DMS114 treated with DMSO at 0.1 percent for 48 hours (cell line): Measurements from ENCODE around the gene ZFYVE16.
"Not testable (repeated sequence)": the region's sequence is repeated elsewhere in the genome, so short reads cannot be mapped to it uniquely, and the experiment has no call there.

ENCODE experiments used
- DNase-seq: peaks from one replicate; lab custom pipeline; 2025; ENCODE audit not compliant: unreplicated experiment; lab: John Stamatoyannopoulos, UW

Gene ZFYVE16

DNA sequence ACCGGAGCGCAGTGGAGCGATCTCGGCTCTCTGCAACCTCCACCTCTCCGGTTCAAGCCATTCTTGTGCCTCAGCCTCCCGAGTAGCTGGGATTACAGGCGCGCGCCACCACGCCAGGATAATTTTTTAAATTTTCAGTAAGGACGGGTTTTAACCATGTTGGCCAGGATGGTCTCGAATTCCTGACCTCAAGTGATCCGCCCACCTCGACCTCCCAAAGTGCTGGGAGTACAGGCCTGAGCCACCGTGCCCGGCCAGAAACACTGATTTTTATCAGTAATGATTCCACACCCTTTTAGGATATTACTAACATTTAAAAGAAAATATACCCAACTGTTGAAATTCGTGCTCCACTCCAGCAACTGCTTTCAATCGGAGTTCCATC lies 79.6 kb downstream of the ZFYVE16 start:
- DNase-seq, result no peak

DNA sequence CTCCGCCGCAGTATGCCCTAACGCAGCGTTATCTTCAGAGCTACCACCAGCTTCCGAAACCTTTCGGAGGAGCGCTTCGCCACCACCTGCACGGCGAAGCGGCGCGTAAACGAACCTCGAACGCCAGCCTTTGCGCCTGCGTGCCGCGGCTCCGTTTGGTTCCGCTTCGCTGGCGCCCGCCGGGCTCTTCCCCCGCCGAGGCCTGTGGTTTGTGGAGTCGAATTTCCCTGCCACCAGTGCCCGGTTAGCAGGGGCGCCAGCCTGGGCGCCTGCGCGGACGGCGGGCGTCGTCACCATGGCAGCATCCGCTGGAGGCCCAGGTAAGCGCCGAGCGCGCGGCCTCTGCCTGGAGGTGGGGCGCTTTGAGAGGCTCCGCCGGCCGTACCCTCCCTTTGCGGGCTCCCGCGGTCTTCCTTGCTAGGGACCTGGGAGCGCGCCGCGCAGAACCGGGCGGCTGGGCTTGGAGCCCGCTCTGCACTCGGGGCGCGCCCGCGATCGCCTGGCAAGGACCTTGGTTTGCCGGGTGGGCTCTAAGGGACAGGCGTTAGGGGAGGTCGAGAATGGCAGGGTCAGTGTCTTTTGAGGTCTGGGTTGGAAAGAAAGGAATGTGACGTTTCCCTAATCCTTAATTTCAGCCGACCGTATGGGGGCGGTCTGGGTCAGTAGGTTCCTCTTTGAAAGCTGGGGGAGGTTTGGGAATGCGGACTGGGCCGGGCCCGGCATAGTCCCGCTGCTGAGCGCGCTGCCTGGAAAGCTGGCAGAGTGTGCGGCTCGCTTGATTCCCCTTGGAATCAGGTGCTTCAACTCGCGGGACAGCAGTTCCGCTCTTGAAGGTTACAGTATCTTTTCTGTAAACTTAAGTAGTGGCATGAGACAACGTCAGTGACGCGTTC lies 80.2 kb downstream of the ZFYVE16 start, which contains the start of gene FAM151B:
TSS of gene FAM151B (plus strand) at position 272 of the 893 bp plus-strand sequence. CDS start at position 296, 24 bp downstream.
- peak; percentile 65 for DNase-seq

DNA sequence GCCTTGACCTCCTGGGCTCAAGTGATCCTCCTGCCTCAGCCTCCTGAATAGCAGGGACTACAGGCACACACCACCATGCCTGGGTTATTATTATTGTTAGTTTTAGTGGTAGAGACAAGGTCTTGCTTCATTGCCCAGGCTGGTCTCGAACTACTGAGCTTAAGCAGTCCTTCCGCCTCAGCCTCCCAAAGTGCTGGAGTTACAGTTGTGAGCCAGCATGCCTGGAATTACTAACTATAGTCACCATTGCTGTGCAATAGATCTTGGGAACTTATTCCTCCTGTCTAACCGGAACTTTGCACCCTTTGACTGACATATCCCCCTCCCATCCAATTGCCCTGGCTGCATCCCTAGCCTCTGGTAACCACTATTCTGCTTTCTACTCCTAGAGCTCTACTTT lies 83.4 kb downstream of the ZFYVE16 start:
- no peak for DNase-seq

DNA sequence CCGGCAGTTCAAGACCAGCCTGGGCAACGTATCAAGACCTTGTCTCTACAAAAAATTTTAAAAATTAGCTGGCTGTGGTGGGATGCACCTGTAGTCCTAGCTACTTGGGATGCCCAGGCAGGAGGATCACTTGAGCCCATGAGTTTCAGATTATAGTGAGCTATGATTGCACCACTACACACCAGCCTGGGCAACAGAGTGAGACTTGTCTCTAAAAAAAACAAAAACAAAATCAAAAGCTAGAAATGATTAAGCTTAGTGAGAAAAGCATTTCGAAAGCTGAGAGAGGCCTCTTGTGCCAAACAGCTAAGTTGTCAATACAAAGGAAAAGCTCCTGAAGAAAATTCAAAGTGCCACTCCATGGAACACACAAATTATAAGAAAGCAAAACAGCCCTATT lies 84.9 kb downstream of the ZFYVE16 start:
- DNase-seq, result no peak

DNA sequence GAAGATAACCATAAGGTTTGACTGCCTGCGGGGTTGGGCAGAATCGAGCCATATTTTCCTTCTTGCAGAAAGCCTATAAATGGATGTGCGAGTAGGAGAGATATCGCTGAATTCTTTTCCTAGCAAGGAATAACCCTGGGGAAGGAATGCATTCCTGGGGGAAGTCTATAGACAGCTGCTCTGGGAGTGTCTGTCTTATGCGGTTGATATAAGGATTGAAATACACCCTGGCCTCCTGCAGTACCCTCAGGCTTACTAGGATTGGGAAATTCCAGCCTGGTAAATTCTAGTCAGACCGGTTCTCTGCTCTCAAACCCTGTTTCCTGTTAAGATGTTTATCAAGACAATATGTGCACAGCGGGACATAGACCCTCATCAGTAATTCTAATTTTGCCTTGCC lies 85.6 kb downstream of the ZFYVE16 start:
- DNase-seq, result not testable (repeated sequence)

DNA sequence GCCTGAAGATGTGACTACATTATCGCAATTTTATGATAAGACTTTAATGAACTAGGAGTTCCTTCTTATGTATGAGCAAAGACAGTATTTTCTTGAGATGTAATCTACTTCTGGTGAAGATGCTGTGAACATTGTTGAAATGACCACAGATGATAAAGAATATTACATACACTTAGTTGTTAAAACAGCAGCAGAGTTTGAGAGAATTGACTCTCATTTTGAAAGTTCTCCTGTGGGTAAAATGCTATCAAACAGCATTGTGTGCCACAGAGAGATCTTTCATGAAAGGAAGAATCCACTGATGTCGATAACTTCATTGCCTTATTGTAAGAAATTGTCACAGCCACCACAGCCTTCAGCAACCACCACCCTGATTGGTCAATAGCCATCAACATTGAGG lies 88.0 kb downstream of the ZFYVE16 start:
- DNase-seq, result no peak

DNA sequence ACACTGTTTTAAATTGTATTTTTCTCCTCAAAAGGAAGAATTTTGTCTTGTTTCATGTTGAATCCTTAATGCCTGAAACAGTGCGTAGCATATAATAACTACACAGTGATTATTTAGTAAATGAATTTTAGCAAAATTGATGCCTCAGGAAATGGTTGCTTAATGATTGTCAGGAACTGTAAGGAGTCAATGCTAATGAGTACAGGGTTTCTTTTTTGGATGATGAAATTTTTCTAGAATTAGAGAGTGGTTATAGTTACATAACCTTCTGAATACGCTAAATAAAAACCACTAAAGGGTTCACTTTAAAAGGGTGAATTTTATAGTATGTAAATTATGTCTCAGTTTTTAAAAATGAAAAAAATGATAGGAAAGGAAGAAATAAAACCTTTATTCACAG lies 94.9 kb downstream of the ZFYVE16 start:
- no peak for DNase-seq

DNA sequence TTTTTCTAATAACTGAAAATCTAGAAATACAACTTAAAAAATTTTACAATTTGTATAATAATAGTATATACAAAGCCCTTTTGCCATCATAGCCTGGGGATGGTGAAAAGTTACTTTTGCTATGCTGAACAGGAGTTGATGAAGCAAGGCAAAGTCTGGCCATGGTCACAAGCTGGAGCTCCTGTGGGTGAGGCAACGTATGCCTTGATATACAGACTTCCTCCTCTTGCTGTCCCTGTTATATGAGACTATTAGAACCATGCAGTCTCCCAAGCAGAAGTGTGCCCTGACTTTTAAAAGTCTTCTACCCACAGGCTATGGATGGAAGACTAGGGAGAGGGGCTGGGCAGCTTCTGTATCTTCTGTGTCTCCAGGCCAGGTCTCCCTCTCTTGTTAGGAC lies 95.8 kb downstream of the ZFYVE16 start:
- no peak for DNase-seq

DNA sequence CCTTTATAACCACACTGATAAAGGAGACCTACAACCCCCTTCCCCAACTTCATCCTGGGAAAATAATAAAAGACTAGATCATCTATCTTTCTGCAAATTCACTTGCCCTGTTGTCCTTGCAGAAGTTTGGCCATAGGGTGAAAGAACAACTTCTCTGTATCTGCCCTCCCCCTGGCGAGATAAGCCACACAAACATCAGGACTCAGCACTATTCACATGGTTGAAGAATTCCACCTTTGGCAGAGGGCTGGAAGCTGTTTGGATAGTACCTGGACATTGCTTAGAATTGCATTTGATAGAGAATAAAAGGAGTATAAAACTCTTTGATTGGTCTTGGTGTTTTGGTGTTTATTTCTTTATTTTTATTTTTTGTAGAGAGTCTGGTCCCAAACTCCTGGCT lies 97.0 kb downstream of the ZFYVE16 start:
- DNase-seq, result no peak

DNA sequence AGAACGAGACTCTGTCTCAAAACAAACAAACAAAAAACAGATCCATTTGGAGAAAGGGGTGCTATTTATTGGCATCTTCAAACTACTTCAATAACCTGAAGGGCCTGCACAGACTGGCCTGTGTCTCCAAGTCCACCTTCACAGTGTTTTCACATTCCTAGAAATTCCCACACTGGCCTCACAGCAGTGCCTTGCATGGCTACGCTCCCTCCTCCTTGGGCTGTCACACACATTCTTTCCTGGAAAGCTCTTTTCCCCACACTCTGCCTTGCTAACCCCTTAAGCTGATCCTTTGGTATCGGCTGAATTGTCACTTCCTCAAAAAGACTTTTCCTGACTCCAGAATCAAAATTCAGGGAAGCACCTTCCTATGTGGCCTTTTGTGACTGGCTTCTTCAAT lies 99.8 kb downstream of the ZFYVE16 start:
- DNase-seq, result no peak

DNA sequence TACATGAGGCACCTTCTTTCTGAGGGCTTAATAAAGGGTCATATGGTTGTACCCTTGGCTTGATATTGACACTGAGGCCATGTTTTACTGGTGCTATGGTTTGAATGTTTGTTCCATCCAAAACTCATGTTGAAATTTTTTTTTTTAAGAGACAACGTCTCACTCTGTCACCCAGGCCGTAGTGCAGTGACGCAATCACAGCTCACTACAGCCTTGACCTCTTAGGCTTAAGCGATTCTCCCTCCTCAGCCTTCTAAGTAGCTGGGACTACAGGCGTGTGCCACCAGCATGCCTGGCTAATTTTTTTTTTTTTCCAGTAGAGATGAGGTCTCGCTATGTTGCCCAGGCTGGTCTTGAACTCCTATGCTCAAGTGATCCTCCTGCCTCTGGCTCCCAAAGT lies 101.0 kb downstream of the ZFYVE16 start:
- no peak for DNase-seq

DNA sequence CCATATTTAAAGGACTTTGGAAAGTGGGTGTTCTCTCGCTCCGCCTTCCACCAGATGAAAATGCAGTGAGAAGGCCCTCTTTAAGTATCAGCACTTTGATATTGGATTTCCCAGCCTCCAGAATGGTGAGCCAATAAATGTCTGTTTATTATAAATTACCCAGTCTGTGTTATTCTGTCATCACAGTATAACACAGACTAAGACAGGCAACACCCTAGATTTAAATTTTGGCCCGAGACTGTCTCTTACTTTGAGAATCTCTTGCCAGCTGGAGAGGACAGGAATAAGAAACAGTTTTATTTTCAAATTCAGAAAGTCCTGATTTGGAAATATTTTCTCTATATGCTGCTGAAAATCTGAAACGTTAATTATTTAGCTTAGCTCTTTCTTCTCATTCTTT lies 101.5 kb downstream of the ZFYVE16 start:
- DNase-seq, result no peak

DNA sequence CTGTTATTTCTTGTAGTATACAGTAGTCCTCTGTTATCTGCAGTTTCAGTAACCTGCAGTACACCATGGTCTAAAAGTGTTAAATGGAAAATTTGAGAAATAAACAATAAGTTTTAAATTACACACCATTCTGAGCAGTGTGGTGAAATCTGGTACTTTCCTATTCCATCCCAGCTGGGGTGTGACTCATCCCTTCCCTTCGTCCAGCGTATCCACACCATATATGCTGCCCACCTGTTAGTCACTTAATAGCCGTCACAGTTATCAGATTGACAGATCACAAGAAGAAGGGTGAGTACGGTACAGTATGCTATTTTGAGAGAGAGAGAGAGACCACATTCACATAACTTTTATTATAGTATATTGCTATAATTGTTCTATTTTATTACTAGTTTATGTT lies 109.0 kb downstream of the ZFYVE16 start:
- no peak for DNase-seq
